ENCODE results near the gene MRPL51.
"Not testable (repeated sequence)": the region's sequence is repeated elsewhere in the genome, so short reads cannot be mapped to it uniquely, and the experiment has no call there.

MRPL51 gene

DNA sequence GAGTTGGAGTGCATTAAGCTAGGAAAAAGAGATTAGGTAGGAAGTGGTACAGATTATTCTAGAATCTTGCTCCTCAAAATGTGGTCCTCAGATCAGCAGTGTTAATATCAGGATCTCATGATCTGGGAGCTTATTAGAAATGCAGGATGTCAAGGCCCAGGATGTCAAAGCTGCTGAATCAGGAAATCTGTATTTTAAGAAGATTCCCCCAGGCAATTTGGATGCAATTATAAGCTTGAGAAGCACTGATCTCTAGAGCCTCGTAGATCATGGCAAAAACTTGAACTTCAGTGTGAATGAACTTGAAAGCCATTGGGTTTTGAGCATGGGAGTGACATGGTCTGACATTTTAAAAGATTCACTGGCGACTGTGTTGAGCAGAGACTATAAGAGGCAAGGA is 7.4 kb upstream of the MRPL51 start:
- no peak overlapping the region for H3K4me3 ChIP-seq (ENCODE audit: control insufficient read depth, low read depth, low read length)
- TF ChIP-seq CTCF (conservative IDR thresholded peaks at IDR 0.05; ENCODE audit: control insufficient read depth, insufficient read depth, low read depth, low read length) = no peak
- DNase-seq (ENCODE audit: low read depth) = no peak

- H3K4me3 ChIP-seq (ENCODE audit: control insufficient read depth, low read depth, low read length); DNase-seq (ENCODE audit: low read depth): not testable (repeated sequence)
These were observed 4.2 kb upstream of the MRPL51 start for GRCh38 chr12:6497291-6497690.

- peak; percentile 41 for DNase-seq (ENCODE audit: low read depth)
- no peak for TF ChIP-seq CTCF (conservative IDR thresholded peaks at IDR 0.05; ENCODE audit: control insufficient read depth, insufficient read depth, low read depth, low read length)
- H3K4me3 ChIP-seq (ENCODE audit: control insufficient read depth, low read depth, low read length) = peak overlapping the region; percentile 95
These were observed 1.9 kb upstream of the MRPL51 start for GRCh38 chr12:6494968-6495367.

DNA sequence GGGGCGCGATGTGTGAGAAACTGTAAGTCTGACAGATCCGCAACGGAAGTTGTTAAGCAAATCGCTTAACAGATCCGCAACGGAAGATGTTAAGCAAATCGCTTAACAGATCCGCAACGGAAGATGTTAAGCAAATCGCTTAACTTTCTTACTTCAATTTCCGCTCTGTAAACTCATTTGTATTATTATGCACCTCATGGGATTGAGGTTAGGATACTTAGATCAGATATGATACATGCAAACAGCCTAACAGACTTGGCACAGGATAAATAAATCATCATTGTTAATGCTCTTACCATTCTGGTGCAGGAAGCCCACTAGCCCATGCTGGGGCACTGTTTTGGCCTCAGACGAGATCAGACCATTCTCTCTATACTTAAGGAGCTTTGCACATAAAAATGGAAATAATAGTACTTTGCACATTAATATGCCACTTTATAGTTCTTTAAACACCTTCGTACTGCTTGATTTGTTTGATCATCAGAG is 1.2 kb upstream of the MRPL51 start:
- H3K4me3 ChIP-seq (ENCODE audit: control insufficient read depth, low read depth, low read length) = peak overlapping the region; percentile 95
- peak; percentile 7 for TF ChIP-seq CTCF (conservative IDR thresholded peaks at IDR 0.05; ENCODE audit: control insufficient read depth, insufficient read depth, low read depth, low read length)
- no peak for DNase-seq (ENCODE audit: low read depth)

DNA sequence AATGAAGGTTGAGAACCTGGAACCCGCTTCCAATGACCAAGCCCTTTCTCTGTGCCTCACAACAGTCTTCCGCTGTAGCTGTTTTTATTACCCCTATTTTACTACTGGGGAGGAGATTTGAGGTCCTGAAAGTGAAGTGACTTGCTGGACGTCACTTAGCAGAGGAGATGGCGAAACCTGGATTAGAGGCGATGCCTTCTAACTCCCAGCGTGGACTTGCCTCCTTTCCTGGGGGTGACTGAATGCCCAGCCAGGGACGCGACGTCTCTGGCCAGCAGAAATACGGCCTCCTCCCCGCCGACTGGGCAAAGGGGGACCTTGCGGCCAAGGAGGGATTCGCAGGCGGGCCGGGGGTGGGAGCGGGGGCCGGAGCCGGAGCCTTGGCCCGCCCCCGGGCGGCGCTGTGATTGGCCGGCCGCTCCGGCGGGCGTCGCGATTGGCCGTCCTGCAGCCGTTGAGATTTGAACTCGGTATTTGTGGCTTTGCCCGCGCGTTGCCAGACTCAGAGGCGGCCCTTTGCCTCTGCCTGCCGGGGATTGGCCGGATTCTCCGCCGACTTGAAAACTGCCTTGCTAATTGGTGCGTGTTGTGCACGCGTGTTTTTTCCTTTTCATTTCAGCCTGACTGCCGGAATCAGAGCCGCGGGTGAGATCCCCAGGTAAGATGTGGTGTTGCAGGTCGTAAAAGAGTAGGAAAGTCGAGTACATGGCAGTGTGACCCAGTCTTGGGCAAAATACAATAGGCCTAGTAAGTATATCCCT is 615 bp upstream of the MRPL51 start, which contains the start of gene NCAPD2:
TSS of gene NCAPD2 (plus strand) at position 606 of the 761 bp plus-strand sequence. CDS start 997 bp downstream, outside the sequence.
- peak within 1 kb of the TSS; percentile 95 for H3K4me3 ChIP-seq (ENCODE audit: control insufficient read depth, low read depth, low read length)
- DNase-seq (ENCODE audit: low read depth) = peak; percentile 93
- no peak for TF ChIP-seq CTCF (conservative IDR thresholded peaks at IDR 0.05; ENCODE audit: control insufficient read depth, insufficient read depth, low read depth, low read length)

GRCh38 chr12:6490673-6491072 is 2.4 kb downstream of the MRPL51 start:
- H3K4me3 ChIP-seq (ENCODE audit: control insufficient read depth, low read depth, low read length); DNase-seq (ENCODE audit: low read depth): not testable (repeated sequence)

DNA sequence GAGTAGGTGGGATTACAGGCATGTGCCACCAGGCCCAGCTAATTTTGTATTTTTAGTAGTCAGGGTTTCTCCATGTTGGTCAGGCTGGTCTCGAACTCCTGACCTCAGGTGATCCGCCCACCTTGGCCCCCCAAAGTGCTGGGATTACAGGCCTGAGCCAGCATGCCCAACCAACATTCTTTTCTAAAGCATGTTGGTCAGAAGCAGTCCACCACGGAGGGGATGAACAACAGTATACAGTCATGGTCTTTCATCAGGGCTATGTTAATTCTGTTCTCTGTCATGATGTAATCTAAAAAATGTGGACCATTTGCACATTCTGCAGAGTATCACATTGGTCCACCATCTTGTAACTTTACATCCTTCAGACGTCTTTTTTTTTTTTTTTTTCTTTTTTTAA is 3.6 kb downstream of the MRPL51 start:
- no peak overlapping the region for H3K4me3 ChIP-seq (ENCODE audit: control insufficient read depth, low read depth, low read length)
- peak; percentile 12 for DNase-seq (ENCODE audit: low read depth)
- TF ChIP-seq CTCF (conservative IDR thresholded peaks at IDR 0.05; ENCODE audit: control insufficient read depth, insufficient read depth, low read depth, low read length) = no peak

- no peak for TF ChIP-seq CTCF (conservative IDR thresholded peaks at IDR 0.05; ENCODE audit: control insufficient read depth, insufficient read depth, low read depth, low read length)
- no peak for DNase-seq (ENCODE audit: low read depth)
- no peak overlapping the region for H3K4me3 ChIP-seq (ENCODE audit: control insufficient read depth, low read depth, low read length)
These were observed 4.8 kb downstream of the MRPL51 start for GRCh38 chr12:6488240-6488639.

All from fibroblast of mammary gland (primary cell).